K562 (cell line): ENCODE results near the gene NUP188. TPM values are rescaled to one million over a fixed set of nuclear protein-coding genes. Genes with fewer than 3 reads are reported as not detected.

Experiments
- ATAC-seq: fragments of 200-7000 bp; cut with Tn5 transposase; 3 replicates; pipeline ENCODE4 v1.9.1; 2020; ENCODE audit warnings: moderate library complexity
- BruUV-seq: library from RNA; stranded (reverse); fragments of 400-500 nt; replicated peaks from 2 replicates; lab custom pipeline; 2021; lab: Mats Ljungman, UMichigan
- CTCF ChIA-PET: fragments of 300-600 bp; formaldehyde crosslinking; extraction: SDS; loops from one replicate; lab custom pipeline; 2021; ENCODE audit warnings: low intra/inter-chr PET ratio; lab: Yijun Ruan, JAX
- POLR2A ChIA-PET: fragments of 300-600, 350-650 bp; sonication (Branson Sonifier 250); formaldehyde crosslinking; extraction: SDS; loops from one replicate; lab custom pipeline; 2021; ENCODE audit warnings: antibody characterized with exemption, inconsistent platforms; lab: Yijun Ruan, JAX
- DNase-seq, 4 experiments: peaks; one replicate each; pipeline versions ENCODE4 v3.0.0 to v3.0.0-alpha.2; 2011 to 2018; ENCODE audit warnings: low spot score in 3 of 4, mixed read lengths in 3 of 4; ENCODE audit errors: extremely low read depth in 1 of 4
- FAIRE-seq: peaks from 2 replicates; lab custom pipeline; 2011; peaks lifted over from hg19 to GRCh38; lab: Jason Lieb, UNC
- H2AFZ ChIP-seq: 2 replicates; pipeline ENCODE4 v1.6.0; 2011; ENCODE audit warnings: low read depth, low read length, control low read depth, inconsistent platforms
- H3K27ac ChIP-seq: fragments of 200-600 bp; 3 replicates; pipeline ENCODE4 v1.8.0; 2011; ENCODE audit warnings: low read depth, mild to moderate bottlenecking, control low read depth, inconsistent platforms, low read length, moderate library complexity, mixed read lengths; ENCODE audit errors: extremely low read depth
- H3K27me3 ChIP-seq, 2 experiments: fragments of 300-600 bp in 1 of 2; 2 replicates in 1 of 2; 3 replicates in 1 of 2; pipeline versions ENCODE4 v1.6.0 to v1.8.0; 2011; ENCODE audit warnings: inconsistent platforms in 2 of 2, low read length in 2 of 2, mild to moderate bottlenecking in 1 of 2, mixed read lengths in 1 of 2, moderate library complexity in 1 of 2; ENCODE audit not compliant: control insufficient read depth in 2 of 2, insufficient read depth in 2 of 2
- H3K36me3 ChIP-seq: fragments of 300-600 bp; 3 replicates; pipeline ENCODE4 v1.8.0; 2011; ENCODE audit warnings: mild to moderate bottlenecking, low read length, inconsistent platforms; ENCODE audit not compliant: control insufficient read depth, insufficient read depth
- H3K4me1 ChIP-seq, 2 experiments: fragments of 200-600 bp in 1 of 2; replicated peaks in 1 of 2; 2 replicates in 1 of 2; 3 replicates in 1 of 2; pipeline versions ENCODE4 v1.5.1 to v1.8.0; 2011; ENCODE audit warnings: inconsistent platforms in 2 of 2, low read length in 2 of 2, mild to moderate bottlenecking in 1 of 2, mixed read lengths in 1 of 2, moderate library complexity in 1 of 2; ENCODE audit not compliant: control insufficient read depth in 2 of 2, insufficient read depth in 2 of 2
- H3K4me2 ChIP-seq: 2 replicates; pipeline ENCODE4 v1.6.1; 2011; ENCODE audit warnings: low read length, control low read depth, inconsistent platforms, mixed read lengths; ENCODE audit not compliant: insufficient read depth
- H3K4me3 ChIP-seq: fragments of 200-600 bp; sonication (generic), shearing (Covaris generic); 2 replicates; pipeline ENCODE4 v1.5.1; 2016; ENCODE audit warnings: control low read depth, inconsistent platforms
- H3K79me2 ChIP-seq: fragments of 200-600 bp; 3 replicates; pipeline ENCODE4 v1.8.0; 2011; ENCODE audit warnings: low read length, inconsistent platforms; ENCODE audit not compliant: control insufficient read depth, insufficient read depth
- H3K9ac ChIP-seq, 2 experiments: 2 replicates each; pipeline versions ENCODE4 v1.6.0 to v1.6.1; 2011; ENCODE audit warnings: low read depth in 2 of 2, low read length in 2 of 2, control low read depth in 1 of 2, inconsistent platforms in 1 of 2, mild to moderate bottlenecking in 1 of 2, mixed read lengths in 1 of 2; ENCODE audit not compliant: insufficient read depth in 1 of 2
- H3K9me1 ChIP-seq: one replicate; pipeline ENCODE4 v1.6.0; 2011; ENCODE audit warnings: inconsistent platforms, mild to moderate bottlenecking, low read length, moderate library complexity; ENCODE audit not compliant: control insufficient read depth, insufficient read depth
- H3K9me3 ChIP-seq: replicated peaks from 2 replicates; pipeline ENCODE4 v1.5.1; 2011; ENCODE audit warnings: low read depth, low read length, inconsistent platforms; ENCODE audit not compliant: control insufficient read depth, insufficient read depth
- H4K20me1 ChIP-seq: replicated peaks from 2 replicates; pipeline ENCODE4 v1.6.1; 2011; ENCODE audit warnings: low read length, inconsistent platforms, mixed read lengths; ENCODE audit not compliant: control insufficient read depth, insufficient read depth
- ADNP ChIP-seq: fragments of 200-800 bp; sonication (Bioruptor generic); IDR thresholded peaks from 2 replicates; pipeline ENCODE4 v1.6.1; 2016; ENCODE audit warnings: missing genetic modification characterization, missing compliant biosample characterization
- BCOR ChIP-seq: fragments of 450-650 bp; IDR thresholded peaks from 2 replicates; pipeline ENCODE4 v1.6.1; 2016
- DDX20 ChIP-seq: fragments of 450-650 bp; IDR thresholded peaks from 2 replicates; pipeline ENCODE4 v1.6.1; 2016; ENCODE audit warnings: missing genetic modification characterization, low read depth, mild to moderate bottlenecking, missing compliant biosample characterization, moderate library complexity
- FOSL1 ChIP-seq: fragments of 200-800 bp; sonication (Bioruptor generic); conservative IDR thresholded peaks from 2 replicates; pipeline ENCODE4 v1.6.1; 2016; ENCODE audit warnings: missing genetic modification characterization, missing compliant biosample characterization
- HMGN3 ChIP-seq: IDR thresholded peaks from 2 replicates; pipeline ENCODE4 v1.6.1; 2011; ENCODE audit warnings: borderline replicate concordance, low read depth, mild to moderate bottlenecking, mixed read lengths, low read length; ENCODE audit not compliant: insufficient read length; ENCODE audit errors: extremely low read depth
- HOXB6 ChIP-seq: fragments of 250-450 bp; sonication (Bioruptor Pico); IDR thresholded peaks from 2 replicates; pipeline ENCODE4 v1.5.1; 2022; ENCODE audit warnings: mild to moderate bottlenecking, borderline replicate concordance
- HSF4 ChIP-seq: fragments of 250-450 bp; sonication (Bioruptor Pico); IDR thresholded peaks from 2 replicates; pipeline ENCODE4 v2.1.2; 2022; ENCODE audit warnings: mild to moderate bottlenecking, moderate library complexity, borderline replicate concordance
- KDM1A ChIP-seq, 2 experiments: fragments of 450-650 bp; IDR thresholded peaks; 2 replicates each; pipeline ENCODE4 v1.6.1; 2016; ENCODE audit warnings: mild to moderate bottlenecking in 2 of 2
- KDM2B ChIP-seq: fragments of 250-450 bp; sonication (Bioruptor Pico); IDR thresholded peaks from 2 replicates; pipeline ENCODE4 v1.8.0; 2021; ENCODE audit warnings: mild to moderate bottlenecking, moderate library complexity
- NCOA1 ChIP-seq: fragments of 450-650 bp; IDR thresholded peaks from 2 replicates; pipeline ENCODE4 v1.6.1; 2016; ENCODE audit warnings: low read depth
- RBM25 ChIP-seq: fragments of 200-400 bp; formaldehyde crosslinking; IDR thresholded peaks from 2 replicates; pipeline ENCODE4 v1.6.1; 2018; ENCODE audit warnings: low read length, low read depth, moderate library complexity; ENCODE audit not compliant: severe bottlenecking
- SAFB2 ChIP-seq: fragments of 200-400 bp; formaldehyde crosslinking; IDR thresholded peaks from 2 replicates; pipeline ENCODE4 v1.6.1; 2018; ENCODE audit warnings: borderline replicate concordance, low read length, low read depth, moderate library complexity; ENCODE audit not compliant: severe bottlenecking
- ZBTB1 ChIP-seq: sonication (generic); formaldehyde crosslinking; IDR thresholded peaks from 2 replicates; pipeline ENCODE4 v1.8.1; 2023; ENCODE audit warnings: missing genetic modification reagents, low read depth, mild to moderate bottlenecking, borderline replicate concordance
- ZNF408 ChIP-seq: fragments of 250-450 bp; sonication (Bioruptor Pico); IDR thresholded peaks from 2 replicates; pipeline ENCODE4 v1.4.0; 2020; ENCODE audit warnings: low read depth, mild to moderate bottlenecking, moderate library complexity
- WGBS: fragments of 100-300 bp; shearing (Covaris generic); methylation state at CpG from one replicate; pipeline ENCODE4 v1.1.6; 2016; ENCODE audit warnings: low coverage, mixed read lengths; ENCODE audit not compliant: insufficient coverage; ENCODE audit errors: missing lambda C conversion rate; 5-methylcytosine and 5-hydroxymethylcytosine counted together
- in situ Hi-C: fragments of 300-500 bp; cut with MboI; formaldehyde crosslinking; loops from 4 replicates; pipeline ENCODE4 v1.15.0; 2018; ENCODE audit warnings: inconsistent platforms, mixed read lengths
- intact Hi-C: fragments of 100-400 bp; cut with micrococcal nuclease; formaldehyde crosslinking; loops from 2 replicates; pipeline ENCODE4 v1.14.2; 2022
- polyA plus RNA-seq, 8 experiments: library from polyadenylated mRNA; depleted of rRNA in 4 of 8; stranded (reverse) in 5 of 8; unstranded in 3 of 8; fragments of >200 nt; fragmentation: Nextera tagmentation in 2 of 8; fragmentation: Illumina TruSeq in 1 of 8; extraction: Ambion mirVana in 2 of 8; extraction: Trizol in 1 of 8; gene quantifications; 2 replicates each; pipeline versions ENCODE4 v1.2.1 to v1.2.3, GENCODE V29; 2011 to 2014; ENCODE audit warnings: inconsistent platforms in 1 of 8, missing spikeins in 1 of 8
- total RNA-seq, 7 experiments: library from RNA; depleted of rRNA in 6 of 7; stranded (reverse); fragments of >200 nt in 6 of 7; fragmentation: Illumina TruSeq in 2 of 7; extraction: Trizol in 2 of 7; gene quantifications; 2 replicates each; pipeline versions ENCODE4 v1.2.1 to v1.2.3, GENCODE V29; 2011 to 2021; ENCODE audit warnings: low replicate concordance in 1 of 7
- TF ChIP-seq, protein P1 (sequence below): fragments of 200-400 bp; formaldehyde crosslinking; IDR thresholded peaks from 2 replicates; pipeline ENCODE4 v1.6.1; 2017; ENCODE audit warnings: mild to moderate bottlenecking, low read depth, low read length, moderate library complexity
- TF ChIP-seq, protein P2 (sequence below): fragments of 250-450 bp; sonication (Bioruptor Pico); IDR thresholded peaks from 2 replicates; pipeline ENCODE4 v1.8.0; 2022; ENCODE audit warnings: moderate library complexity, mild to moderate bottlenecking, inconsistent platforms

NUP188 gene
- total and polyA plus RNA-seq, 9 of the 15 experiments (the other 6 are each of a cell fraction or from before 2014, with no cell fraction given) = 11.7 to 135 (median 70.6) TPM

- TF ChIP-seq, protein P1, sequence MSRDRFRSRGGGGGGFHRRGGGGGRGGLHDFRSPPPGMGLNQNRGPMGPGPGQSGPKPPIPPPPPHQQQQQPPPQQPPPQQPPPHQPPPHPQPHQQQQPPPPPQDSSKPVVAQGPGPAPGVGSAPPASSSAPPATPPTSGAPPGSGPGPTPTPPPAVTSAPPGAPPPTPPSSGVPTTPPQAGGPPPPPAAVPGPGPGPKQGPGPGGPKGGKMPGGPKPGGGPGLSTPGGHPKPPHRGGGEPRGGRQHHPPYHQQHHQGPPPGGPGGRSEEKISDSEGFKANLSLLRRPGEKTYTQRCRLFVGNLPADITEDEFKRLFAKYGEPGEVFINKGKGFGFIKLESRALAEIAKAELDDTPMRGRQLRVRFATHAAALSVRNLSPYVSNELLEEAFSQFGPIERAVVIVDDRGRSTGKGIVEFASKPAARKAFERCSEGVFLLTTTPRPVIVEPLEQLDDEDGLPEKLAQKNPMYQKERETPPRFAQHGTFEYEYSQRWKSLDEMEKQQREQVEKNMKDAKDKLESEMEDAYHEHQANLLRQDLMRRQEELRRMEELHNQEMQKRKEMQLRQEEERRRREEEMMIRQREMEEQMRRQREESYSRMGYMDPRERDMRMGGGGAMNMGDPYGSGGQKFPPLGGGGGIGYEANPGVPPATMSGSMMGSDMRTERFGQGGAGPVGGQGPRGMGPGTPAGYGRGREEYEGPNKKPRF = no peak
- no peak for TF ChIP-seq HSF4
These were observed 13.8 kb upstream of the NUP188 start (continued) for GRCh38 chr9:128933731-128934130.

- CTCF ChIA-PET = no interaction called here
- in situ Hi-C loops (no loop called here), intact Hi-C loops (no loop called here)
- Histone ChIP-seq H3K9me1 (peaks cover 2% of the 10 kb centered on the region), H3K27me3 (no peaks in the 10 kb centered on the region), H3K9ac (no peak overlapping the region), H3K36me3 (no peaks in the 10 kb centered on the region), H4K20me1 (no peaks in the 10 kb centered on the region), H3K79me2 (no peaks in the 10 kb centered on the region), H2AFZ (no peak overlapping the region), H3K4me3 (no peak overlapping the region), H3K9me3 (no peaks in the 10 kb centered on the region), H3K27ac (no peak overlapping the region), H3K4me1 (peaks cover 0 to 9% of the 10 kb centered on the region in 2 experiments; a peak in 3 of 5 replicates), H3K4me2 (no peak overlapping the region)
- BruUV-seq = no TSS peak
- ATAC-seq = no peak
- WGBS = 46% methylated on average over 11 of the region's 11 CpGs
- DNase-seq = no peak
- no peak for FAIRE-seq
- POLR2A ChIA-PET = interaction anchor here (0.6 to 0.7 kb wide), 3 partner anchors 11 to 38 kb away, joined by 3 to 4 read pairs (median 4); partner anchors contain the start of genes DOLK and NUP188
- TF ChIP-seq RBM25 = peak; percentile 36
- peak; percentile 69 for TF ChIP-seq BCOR
- TF ChIP-seq, protein P2, sequence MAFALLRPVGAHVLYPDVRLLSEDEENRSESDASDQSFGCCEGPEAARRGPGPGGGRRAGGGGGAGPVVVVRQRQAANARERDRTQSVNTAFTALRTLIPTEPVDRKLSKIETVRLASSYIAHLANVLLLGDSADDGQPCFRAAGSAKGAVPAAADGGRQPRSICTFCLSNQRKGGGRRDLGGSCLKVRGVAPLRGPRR (CRISPR knock-in tag) = no peak
- TF ChIP-seq KDM2B (CRISPR knock-in tag) = no peak
- TF ChIP-seq ZNF408 (CRISPR knock-in tag) = no peak
- TF ChIP-seq ZBTB1 = 0 out of 2 replicates have a peak, but pooled peaks have one; percentile 25
- TF ChIP-seq FOSL1 (tag) = no peak
- TF ChIP-seq NCOA1 = no peak
- TF ChIP-seq HMGN3 = no peak
- TF ChIP-seq KDM1A (IDR thresholded peaks at IDR 0.05) = peak in 1 of 2 experiments; percentile 54; a peak in 2 of 4 replicates
- TF ChIP-seq ADNP (tag) = 0 out of 2 replicates have a peak, but pooled peaks have one; percentile 39
- no peak for TF ChIP-seq SAFB2
- no peak for TF ChIP-seq DDX20 (tag)
- no peak for TF ChIP-seq HOXB6
These were observed 11.2 kb upstream of the NUP188 start for GRCh38 chr9:128936171-128936865.
